SK-N-SH (cell line): ENCODE measurements around the gene PTPRD.

Experiments used
- CHD2 ChIP-seq: fragments of 150-350 bp; IDR thresholded peaks from 2 replicates; pipeline ENCODE4 v1.6.1; 2018; ENCODE audit warnings: low read length; ENCODE audit not compliant: partially characterized antibody
- EZH2phosphoT487 ChIP-seq: fragments of 200-600 bp; sonication (generic); IDR thresholded peaks from 2 replicates; pipeline ENCODE4 v1.6.1; 2017; ENCODE audit warnings: low read depth, mixed run types, mild to moderate bottlenecking, antibody characterized with exemption, moderate library complexity, borderline replicate concordance

DNA sequence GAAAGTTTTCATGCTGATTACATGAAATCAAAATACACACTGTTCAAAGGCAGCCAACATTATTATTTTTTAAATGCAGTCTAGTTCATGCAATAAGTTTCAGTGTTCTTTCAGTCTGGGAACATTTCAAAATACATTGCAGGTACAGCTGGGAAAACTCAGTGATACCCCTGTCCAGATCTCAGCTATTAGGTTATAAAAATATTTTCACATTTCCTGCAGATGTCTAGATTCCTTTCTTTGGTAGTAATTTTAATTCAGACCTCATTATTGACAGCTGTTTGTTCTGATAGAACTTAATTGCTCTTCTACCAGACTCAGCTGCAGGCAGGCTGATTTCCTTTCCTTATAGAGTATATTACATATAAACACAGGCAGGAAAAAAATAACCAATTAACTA, 2256.4 kb downstream of the PTPRD start:
- no peak for TF ChIP-seq EZH2phosphoT487
- TF ChIP-seq CHD2, result no peak
